B cell (primary cell): ENCODE measurements around the gene ABCB7. TPM values are rescaled to one million over a fixed set of nuclear protein-coding genes. Genes with fewer than 3 reads are reported as not detected.
"Not testable (repeated sequence)": the region's sequence is repeated elsewhere in the genome, so short reads cannot be mapped to it uniquely, and the experiment has no call there.

Experiments
- ATAC-seq: fragments of 200-7000 bp; cut with Tn5 transposase; one replicate; pipeline ENCODE4 v1.10.0; 2021; ENCODE audit warnings: low read depth, mild to moderate bottlenecking, moderate number of reproducible peaks, moderate library complexity
- CTCF ChIA-PET: fragments of 350-600 bp; sonication (Branson Sonifier 250); formaldehyde crosslinking; loops from one replicate; lab custom pipeline; 2021; ENCODE audit warnings: antibody characterized with exemption, inconsistent platforms; lab: Charles Lee
- POLR2A ChIA-PET: fragments of 350-600 bp; sonication (Branson Sonifier 250); formaldehyde crosslinking; loops from one replicate; lab custom pipeline; 2021; ENCODE audit warnings: antibody characterized with exemption; lab: Charles Lee
- DNase-seq: peaks from one replicate; pipeline ENCODE4 v3.0.0; 2013
- H2AFZ ChIP-seq: 2 replicates; pipeline ENCODE4 v1.6.1; 2012; ENCODE audit warnings: mild to moderate bottlenecking, low read depth, low read length; ENCODE audit not compliant: insufficient read depth, poor library complexity, severe bottlenecking
- H3K27ac ChIP-seq, 2 donors: 1 replicate in 1 of 2; 2 replicates in 1 of 2; pipeline ENCODE4 v1.5.1; 2012 to 2013; ENCODE audit warnings: low read length in 2 of 2, mild to moderate bottlenecking in 2 of 2, moderate library complexity in 1 of 2
- H3K27me3 ChIP-seq, 4 experiments: fragments of 200-600 bp in 1 of 4; sonication (generic) in 1 of 4; replicated peaks in 1 of 4; 1 replicate in 2 of 4; 2 replicates in 2 of 4; pipeline versions ENCODE4 v1.6.1 to v1.7.0; 2013 to 2016; ENCODE audit warnings: low read length in 3 of 4, mild to moderate bottlenecking in 2 of 4, mixed read lengths in 1 of 4, moderate library complexity in 1 of 4; ENCODE audit not compliant: insufficient read depth in 4 of 4, control insufficient read depth in 3 of 4; ENCODE audit errors: control extremely low read depth in 1 of 4
- H3K36me3 ChIP-seq, 2 experiments: replicated peaks in 1 of 2; 1 replicate in 1 of 2; 2 replicates in 1 of 2; pipeline versions ENCODE4 v1.6.1 to v1.7.1; 2013; ENCODE audit warnings: low read length in 1 of 2; ENCODE audit not compliant: insufficient read depth in 2 of 2, control insufficient read depth in 1 of 2; ENCODE audit errors: control extremely low read depth in 1 of 2, extremely low read depth in 1 of 2
- H3K4me1 ChIP-seq, 2 donors: fragments of 200-600 bp in 1 of 2; sonication (generic) in 1 of 2; 1 replicate in 1 of 2; 2 replicates in 1 of 2; pipeline versions ENCODE4 v1.5.1 to v1.6.1; 2013 to 2017; ENCODE audit warnings: low read length in 2 of 2; ENCODE audit not compliant: control insufficient read depth in 2 of 2, insufficient read depth in 2 of 2
- H3K4me2 ChIP-seq: replicated peaks from 2 replicates; pipeline ENCODE3; 2012; ENCODE audit warnings: mild to moderate bottlenecking, low read depth, low read length; ENCODE audit not compliant: poor library complexity, severe bottlenecking
- H3K4me3 ChIP-seq, 5 experiments: fragments of 200-600 bp in 1 of 5; sonication (generic) in 1 of 5; 1 replicate in 3 of 5; 2 replicates in 2 of 5; pipeline versions ENCODE4 v1.5.1 to v1.7.0; 2011 to 2016; ENCODE audit warnings: low read length in 4 of 5, mild to moderate bottlenecking in 4 of 5, low read depth in 2 of 5, control low read depth in 1 of 5, moderate library complexity in 1 of 5; ENCODE audit not compliant: insufficient read depth in 1 of 5; ENCODE audit errors: control extremely low read depth in 1 of 5, extremely low read depth in 1 of 5
- H3K79me2 ChIP-seq: fragments of 200-600 bp; sonication (generic); one replicate; pipeline ENCODE4 v1.6.0; 2016; ENCODE audit warnings: low read length; ENCODE audit not compliant: control insufficient read depth, insufficient read depth
- H3K9ac ChIP-seq: fragments of 200-600 bp; sonication (generic); 2 replicates; pipeline ENCODE4 v1.6.1; 2017; ENCODE audit warnings: mild to moderate bottlenecking, low read length, moderate library complexity
- H3K9me3 ChIP-seq, 3 donors: one replicate each; pipeline versions ENCODE4 v1.6.1 to v1.7.1; 2013; ENCODE audit warnings: low read length in 2 of 3; ENCODE audit not compliant: control insufficient read depth in 2 of 3, insufficient read depth in 1 of 3; ENCODE audit errors: control extremely low read depth in 1 of 3
- H4K20me1 ChIP-seq: 2 replicates; pipeline ENCODE4 v1.6.0; 2012; ENCODE audit warnings: mild to moderate bottlenecking, low read length; ENCODE audit not compliant: insufficient read depth, control insufficient read depth, poor library complexity, severe bottlenecking
- H3K27ac Mint-ChIP-seq: one replicate; pipeline ENCODE4 v1.8.0; 2021; ENCODE audit warnings: mixed read lengths
- H3K27me3 Mint-ChIP-seq: one replicate; pipeline ENCODE4 v1.8.0; 2021; ENCODE audit warnings: mixed read lengths
- H3K4me1 Mint-ChIP-seq: one replicate; pipeline ENCODE4 v1.8.0; 2021; ENCODE audit warnings: mixed read lengths
- H3K4me3 Mint-ChIP-seq: one replicate; pipeline ENCODE4 v1.8.0; 2021; ENCODE audit warnings: mixed read lengths
- H3K9me3 Mint-ChIP-seq: one replicate; pipeline ENCODE4 v1.8.0; 2022; ENCODE audit warnings: mixed read lengths; ENCODE audit not compliant: insufficient read depth
- EZH2 ChIP-seq: IDR thresholded peaks from 2 replicates; pipeline ENCODE4 v1.6.1; 2012; ENCODE audit warnings: borderline replicate concordance, low read depth, mild to moderate bottlenecking, moderate library complexity, low read length; ENCODE audit not compliant: insufficient read depth, poor library complexity, severe bottlenecking
- WGBS: methylation state at CpG from one replicate; pipeline ENCODE4 v1.1.5; 2013; ENCODE audit warnings: missing lambda C conversion rate; ENCODE audit not compliant: insufficient coverage; 5-methylcytosine and 5-hydroxymethylcytosine counted together
- intact Hi-C: fragments of 100-400 bp; cut with micrococcal nuclease; formaldehyde crosslinking; loops from one replicate; pipeline ENCODE4 v1.10.0; 2022
- polyA plus RNA-seq: library from polyadenylated mRNA; depleted of rRNA; stranded (reverse); fragments of >200 nt; gene quantifications from 2 replicates; pipeline ENCODE4 v1.2.3, GENCODE V29; 2012
- total RNA-seq, 2 donors: library from RNA; stranded (reverse); fragments of 120-200 nt in 1 of 2; gene quantifications; 1 replicate in 1 of 2; 2 replicates in 1 of 2; pipeline versions ENCODE4 v1.2.3 to v1.2.4, GENCODE V29; 2013 to 2022
- TF ChIP-seq, protein P1 (sequence below): fragments of 200-600 bp; IDR thresholded peaks from one replicate; pipeline ENCODE4 v1.8.0; 2022; ENCODE audit warnings: antibody characterized with exemption, mild to moderate bottlenecking

The ABCB7 gene
- total and polyA plus RNA-seq, 2 donors (not counting 1 experiment from before 2014, with no cell fraction given) = 17.8 to 34.7 TPM

DNA sequence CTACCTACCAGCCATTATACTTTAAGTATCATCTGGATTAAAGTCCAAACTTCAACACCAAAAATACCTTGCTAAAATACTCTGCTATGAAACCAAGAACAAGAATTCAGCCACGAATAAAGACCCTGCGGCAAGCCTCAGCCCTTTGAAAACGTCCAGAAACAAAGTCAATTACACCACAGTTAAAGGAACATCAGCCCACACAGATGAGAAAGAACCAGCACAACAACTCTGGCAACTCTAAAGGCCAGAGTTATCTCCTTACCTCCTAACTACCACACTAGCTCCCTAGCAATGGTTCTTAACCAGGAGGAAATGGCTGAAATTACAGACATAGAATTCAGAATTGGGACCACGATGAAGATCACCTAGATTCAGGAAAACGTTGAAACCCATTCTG lies 23.4 kb downstream of the ABCB7 start:
- H3K9ac ChIP-seq = no peak overlapping the region
- no peaks in the 10 kb centered on the region for H3K4me1 ChIP-seq
- H3K27me3 ChIP-seq = no peaks in the 10 kb centered on the region
- Mint-ChIP-seq H3K27ac (no peak overlapping the region), H3K4me3 (no peak overlapping the region), H3K4me1 (peaks cover 37% of the 10 kb centered on the region), H3K9me3 (no peaks in the 10 kb centered on the region), H3K27me3 (no peaks in the 10 kb centered on the region)
- H3K36me3 ChIP-seq = no peaks in the 10 kb centered on the region
- H3K4me3 ChIP-seq = no peak overlapping the region
- TF ChIP-seq, protein P1, sequence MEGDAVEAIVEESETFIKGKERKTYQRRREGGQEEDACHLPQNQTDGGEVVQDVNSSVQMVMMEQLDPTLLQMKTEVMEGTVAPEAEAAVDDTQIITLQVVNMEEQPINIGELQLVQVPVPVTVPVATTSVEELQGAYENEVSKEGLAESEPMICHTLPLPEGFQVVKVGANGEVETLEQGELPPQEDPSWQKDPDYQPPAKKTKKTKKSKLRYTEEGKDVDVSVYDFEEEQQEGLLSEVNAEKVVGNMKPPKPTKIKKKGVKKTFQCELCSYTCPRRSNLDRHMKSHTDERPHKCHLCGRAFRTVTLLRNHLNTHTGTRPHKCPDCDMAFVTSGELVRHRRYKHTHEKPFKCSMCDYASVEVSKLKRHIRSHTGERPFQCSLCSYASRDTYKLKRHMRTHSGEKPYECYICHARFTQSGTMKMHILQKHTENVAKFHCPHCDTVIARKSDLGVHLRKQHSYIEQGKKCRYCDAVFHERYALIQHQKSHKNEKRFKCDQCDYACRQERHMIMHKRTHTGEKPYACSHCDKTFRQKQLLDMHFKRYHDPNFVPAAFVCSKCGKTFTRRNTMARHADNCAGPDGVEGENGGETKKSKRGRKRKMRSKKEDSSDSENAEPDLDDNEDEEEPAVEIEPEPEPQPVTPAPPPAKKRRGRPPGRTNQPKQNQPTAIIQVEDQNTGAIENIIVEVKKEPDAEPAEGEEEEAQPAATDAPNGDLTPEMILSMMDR = no peak
- no peak for TF ChIP-seq EZH2
- WGBS = 100% methylated on average over 1 of the region's 5 CpGs
- ChIA-PET CTCF (no interaction called here), POLR2A (no interaction called here)
- H3K79me2 ChIP-seq = peaks cover 64% of the 10 kb centered on the region
- H4K20me1 ChIP-seq = peaks cover 7% of the 10 kb centered on the region
- intact Hi-C loops = no loop called here
- peaks cover 0 to 2% (median 0%) of the 10 kb centered on the region in 3 donors for H3K9me3 ChIP-seq
- no peak for DNase-seq
- no peak overlapping the region for H3K27ac ChIP-seq
- no peak overlapping the region for H3K4me2 ChIP-seq
- ATAC-seq = no peak
- no peak overlapping the region for H2AFZ ChIP-seq

- H3K4me3 ChIP-seq = no peak overlapping the region
- Mint-ChIP-seq H3K4me1 (peaks cover 40% of the 10 kb centered on the region), H3K9me3 (no peaks in the 10 kb centered on the region), H3K27ac (no peak overlapping the region), H3K4me3 (no peak overlapping the region), H3K27me3 (no peaks in the 10 kb centered on the region)
- POLR2A ChIA-PET = no interaction called here
- no peaks in the 10 kb centered on the region for H3K27me3 ChIP-seq
- DNase-seq (no peak), ATAC-seq (no peak)
- no peak overlapping the region for H3K9ac ChIP-seq
- H4K20me1 ChIP-seq = peaks cover 7% of the 10 kb centered on the region
- H3K4me1 ChIP-seq = no peaks in the 10 kb centered on the region
- CTCF ChIA-PET = no interaction called here
- 93% methylated on average over 3 of the region's 9 CpGs for WGBS
- H3K36me3 ChIP-seq = no peaks in the 10 kb centered on the region
- no peak overlapping the region for H3K4me2 ChIP-seq
- peaks cover 59% of the 10 kb centered on the region for H3K79me2 ChIP-seq
- TF ChIP-seq EZH2 = no peak
- TF ChIP-seq, protein P1 = no peak
- intact Hi-C loops = no loop called here
- no peak overlapping the region for H2AFZ ChIP-seq
- H3K27ac ChIP-seq = no peak overlapping the region
- peaks cover 0 to 2% (median 0%) of the 10 kb centered on the region in 3 donors for H3K9me3 ChIP-seq
Measured at GRCh38 chrX:75131973-75132627, 24.0 kb downstream of the ABCB7 start.

DNA sequence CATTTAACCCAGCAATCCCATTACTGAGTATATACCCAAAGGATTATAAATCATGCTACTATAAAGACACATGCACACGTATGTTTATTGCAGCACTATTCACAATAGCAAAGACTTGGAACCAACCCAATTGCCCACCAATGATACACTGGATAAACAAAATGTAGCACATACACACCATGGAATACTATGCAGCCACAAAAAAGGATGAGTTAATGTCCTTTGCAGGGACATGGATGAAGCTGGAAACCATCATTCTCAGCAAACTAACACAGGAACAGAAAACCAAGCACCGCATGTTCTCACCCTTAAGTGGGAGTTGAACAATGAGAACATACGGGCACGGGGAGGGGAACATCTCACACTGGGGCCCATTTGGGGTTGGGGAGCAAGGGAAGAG lies 27.0 kb downstream of the ABCB7 start:
- H3K4me3 ChIP-seq, H3K27me3 Mint-ChIP-seq, H3K9ac ChIP-seq, H4K20me1 ChIP-seq, ATAC-seq, H2AFZ ChIP-seq, H3K27ac Mint-ChIP-seq, CTCF ChIA-PET, H3K27ac ChIP-seq, H3K4me3 Mint-ChIP-seq, H3K27me3 ChIP-seq, H3K9me3 ChIP-seq, H3K36me3 ChIP-seq, H3K9me3 Mint-ChIP-seq, H3K4me2 ChIP-seq, DNase-seq, POLR2A ChIA-PET, H3K4me1 ChIP-seq, intact Hi-C loops: not testable (repeated sequence)
- no CpG with 5 or more reads among the region's 4 CpGs for WGBS
- peaks cover 28% of the 10 kb centered on the region for H3K79me2 ChIP-seq
- peaks cover 21% of the 10 kb centered on the region for H3K4me1 Mint-ChIP-seq
